ENCODE measurements around the gene SLC2A4. TPM values are rescaled to one million over a fixed set of nuclear protein-coding genes. Genes with fewer than 3 reads are reported as not detected.

Gene SLC2A4
- total RNA-seq, 1 experiment from 2014 or later: 0.19 TPM

DNA sequence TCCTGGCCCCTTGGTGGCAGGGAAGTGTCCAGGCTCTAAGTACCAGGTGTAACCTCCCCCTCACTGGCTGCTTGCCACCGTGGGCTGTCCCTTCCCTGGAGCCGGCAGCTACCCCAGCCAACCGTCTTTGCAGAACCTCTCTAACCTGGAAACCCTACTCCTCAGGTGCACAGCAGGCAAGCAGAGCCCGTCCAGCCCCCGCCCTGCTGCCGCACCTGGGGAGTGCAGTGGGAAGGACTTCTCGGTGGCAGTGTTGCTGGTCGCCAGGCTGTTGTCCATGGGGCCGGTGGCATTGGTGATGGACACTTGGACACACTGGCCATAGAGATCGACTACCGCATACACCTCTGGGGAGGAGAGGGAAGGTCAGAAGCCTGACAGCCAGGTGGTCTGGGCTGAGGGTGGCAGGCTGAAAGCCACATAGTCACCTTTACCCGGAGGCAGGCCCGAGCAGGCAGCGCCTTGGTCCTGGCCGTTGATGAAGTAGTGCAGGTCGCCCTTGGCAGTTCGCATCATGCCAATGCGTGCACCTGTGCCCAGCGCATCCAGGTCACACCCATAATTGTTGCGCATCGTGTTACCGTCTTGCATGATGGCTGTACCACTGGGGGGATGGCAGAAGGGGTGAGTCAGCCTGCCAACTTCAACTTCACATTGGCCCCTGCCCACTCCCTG is 41.1 kb downstream of the SLC2A4 start:
- H3K4me3 Mint-ChIP-seq (ENCODE audit: low read depth, unreplicated experiment): no peak overlapping the region
- H3K4me1 Mint-ChIP-seq (ENCODE audit: low read depth, unreplicated experiment): peaks cover under 1% of the 10 kb centered on the region
- intact Hi-C loops (cut with micrococcal nuclease; ENCODE audit: unreplicated experiment): no loop called here
- H3K27ac Mint-ChIP-seq (ENCODE audit: unreplicated experiment): no peak overlapping the region
- H3K9me3 Mint-ChIP-seq (ENCODE audit: low read depth, unreplicated experiment): no peaks in the 10 kb centered on the region
- no peak for DNase-seq
- peaks cover 26% of the 10 kb centered on the region for H3K36me3 Mint-ChIP-seq (ENCODE audit: insufficient read depth, unreplicated experiment)
- no peaks in the 10 kb centered on the region for H3K27me3 Mint-ChIP-seq (ENCODE audit: unreplicated experiment)
- BruUV-seq (replicated peaks): no TSS peak
- TF ChIP-seq, protein P1, sequence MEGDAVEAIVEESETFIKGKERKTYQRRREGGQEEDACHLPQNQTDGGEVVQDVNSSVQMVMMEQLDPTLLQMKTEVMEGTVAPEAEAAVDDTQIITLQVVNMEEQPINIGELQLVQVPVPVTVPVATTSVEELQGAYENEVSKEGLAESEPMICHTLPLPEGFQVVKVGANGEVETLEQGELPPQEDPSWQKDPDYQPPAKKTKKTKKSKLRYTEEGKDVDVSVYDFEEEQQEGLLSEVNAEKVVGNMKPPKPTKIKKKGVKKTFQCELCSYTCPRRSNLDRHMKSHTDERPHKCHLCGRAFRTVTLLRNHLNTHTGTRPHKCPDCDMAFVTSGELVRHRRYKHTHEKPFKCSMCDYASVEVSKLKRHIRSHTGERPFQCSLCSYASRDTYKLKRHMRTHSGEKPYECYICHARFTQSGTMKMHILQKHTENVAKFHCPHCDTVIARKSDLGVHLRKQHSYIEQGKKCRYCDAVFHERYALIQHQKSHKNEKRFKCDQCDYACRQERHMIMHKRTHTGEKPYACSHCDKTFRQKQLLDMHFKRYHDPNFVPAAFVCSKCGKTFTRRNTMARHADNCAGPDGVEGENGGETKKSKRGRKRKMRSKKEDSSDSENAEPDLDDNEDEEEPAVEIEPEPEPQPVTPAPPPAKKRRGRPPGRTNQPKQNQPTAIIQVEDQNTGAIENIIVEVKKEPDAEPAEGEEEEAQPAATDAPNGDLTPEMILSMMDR (IDR thresholded peaks at IDR 0.05; ENCODE audit: unreplicated experiment): no peak
- CTCF ChIA-PET: no interaction called here

DNA sequence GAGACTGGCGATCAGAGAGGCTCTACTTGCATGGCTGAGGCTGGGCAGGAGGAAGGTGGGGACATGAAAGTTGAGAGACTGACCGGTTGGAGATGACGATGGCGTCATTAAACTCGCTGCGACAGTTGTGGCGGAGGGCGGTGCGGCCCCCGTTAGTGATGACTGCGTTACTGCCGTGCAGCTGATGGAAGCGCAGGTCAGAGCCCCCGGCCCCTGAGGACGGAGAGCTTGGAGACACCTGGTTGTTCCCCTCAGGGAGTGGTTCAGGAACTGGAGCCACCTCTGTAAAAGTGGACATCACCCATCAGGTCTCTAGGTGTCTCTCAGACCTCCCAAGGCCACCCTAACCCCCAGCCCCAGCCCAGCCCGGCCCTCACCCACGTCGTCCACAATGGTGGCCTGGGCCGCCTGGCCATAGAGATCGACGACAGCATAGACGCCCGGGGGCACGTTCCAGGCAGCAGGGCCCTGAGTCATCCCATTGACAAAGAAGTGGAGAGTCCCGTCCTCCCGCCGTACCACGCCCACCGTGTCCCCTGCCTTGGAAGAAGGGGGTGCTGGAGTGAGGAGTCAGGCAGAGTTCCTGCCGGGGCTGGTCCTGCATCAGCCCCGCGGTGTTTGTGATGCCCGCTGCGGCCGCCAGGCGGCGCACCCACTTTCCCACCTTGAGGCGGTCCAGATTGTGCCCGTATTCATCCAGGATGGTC is 42.4 kb downstream of the SLC2A4 start:
- TF ChIP-seq, protein P1 (IDR thresholded peaks at IDR 0.05; ENCODE audit: unreplicated experiment): no peak
- H3K27ac Mint-ChIP-seq (ENCODE audit: unreplicated experiment): no peak overlapping the region
- H3K9me3 Mint-ChIP-seq (ENCODE audit: low read depth, unreplicated experiment): no peaks in the 10 kb centered on the region
- BruUV-seq (replicated peaks): no TSS peak
- DNase-seq: no peak
- H3K4me3 Mint-ChIP-seq (ENCODE audit: low read depth, unreplicated experiment): no peak overlapping the region
- H3K36me3 Mint-ChIP-seq (ENCODE audit: insufficient read depth, unreplicated experiment): peaks cover 28% of the 10 kb centered on the region
- CTCF ChIA-PET: no interaction called here
- intact Hi-C loops (cut with micrococcal nuclease; ENCODE audit: unreplicated experiment): no loop called here
- peaks cover 13% of the 10 kb centered on the region for H3K4me1 Mint-ChIP-seq (ENCODE audit: low read depth, unreplicated experiment)
- no peaks in the 10 kb centered on the region for H3K27me3 Mint-ChIP-seq (ENCODE audit: unreplicated experiment)

DNA sequence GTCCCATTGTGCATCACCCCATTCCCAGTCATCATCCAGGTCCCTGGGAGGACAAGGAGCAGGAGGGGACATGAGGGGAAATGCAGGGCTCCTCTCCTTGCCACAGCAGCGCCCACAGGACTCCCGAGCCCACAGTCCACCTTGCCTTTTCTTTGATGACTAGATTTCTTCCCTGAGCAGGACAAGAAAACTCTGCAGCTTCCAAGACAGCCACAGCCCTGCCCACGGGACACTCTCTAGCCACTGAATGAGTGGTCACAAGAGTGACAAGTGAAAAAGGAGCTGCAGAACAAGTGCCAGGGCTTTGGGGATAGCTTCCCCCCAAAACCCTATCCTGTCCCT is 42.9 kb downstream of the SLC2A4 start:
- CTCF ChIA-PET: no interaction called here
- no peaks in the 10 kb centered on the region for H3K9me3 Mint-ChIP-seq (ENCODE audit: low read depth, unreplicated experiment)
- TF ChIP-seq, protein P1 (IDR thresholded peaks at IDR 0.05; ENCODE audit: unreplicated experiment): no peak
- no peak overlapping the region for H3K27ac Mint-ChIP-seq (ENCODE audit: unreplicated experiment)
- peaks cover 32% of the 10 kb centered on the region for H3K36me3 Mint-ChIP-seq (ENCODE audit: insufficient read depth, unreplicated experiment)
- intact Hi-C loops (cut with micrococcal nuclease; ENCODE audit: unreplicated experiment): no loop called here
- H3K4me1 Mint-ChIP-seq (ENCODE audit: low read depth, unreplicated experiment): peaks cover 16% of the 10 kb centered on the region
- no peak overlapping the region for H3K4me3 Mint-ChIP-seq (ENCODE audit: low read depth, unreplicated experiment)
- no TSS peak for BruUV-seq (replicated peaks)
- DNase-seq: no peak
- H3K27me3 Mint-ChIP-seq (ENCODE audit: unreplicated experiment): no peaks in the 10 kb centered on the region

DNA sequence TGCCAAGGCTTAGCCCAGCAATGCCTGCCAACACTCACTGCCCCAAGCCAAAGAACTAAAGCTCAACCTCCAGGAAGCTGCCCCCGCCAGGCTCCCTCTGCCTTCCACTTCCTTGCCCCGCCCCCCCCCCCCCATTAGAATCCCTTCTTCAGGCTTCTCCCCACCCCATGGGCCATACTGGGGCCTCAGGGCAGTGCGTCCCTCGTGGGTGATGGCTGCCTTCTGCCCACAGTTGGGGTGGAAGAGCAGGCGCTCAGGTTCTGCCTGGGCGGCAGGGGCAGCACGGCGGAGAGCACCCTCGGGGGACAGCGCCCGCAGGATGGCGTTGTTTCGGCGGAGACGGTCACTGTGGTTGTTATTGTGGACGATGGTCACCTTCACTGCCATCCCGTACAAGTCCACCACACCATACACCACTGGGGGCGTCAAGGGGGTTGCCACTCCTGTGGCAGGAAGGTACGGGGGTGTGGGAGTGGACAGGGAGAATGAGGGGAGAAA is 43.6 kb downstream of the SLC2A4 start:
- TF ChIP-seq, protein P1 (IDR thresholded peaks at IDR 0.05; ENCODE audit: unreplicated experiment): no peak
- DNase-seq: no peak
- no peaks in the 10 kb centered on the region for H3K9me3 Mint-ChIP-seq (ENCODE audit: low read depth, unreplicated experiment)
- peaks cover 37% of the 10 kb centered on the region for H3K36me3 Mint-ChIP-seq (ENCODE audit: insufficient read depth, unreplicated experiment)
- H3K4me1 Mint-ChIP-seq (ENCODE audit: low read depth, unreplicated experiment): peaks cover 16% of the 10 kb centered on the region
- CTCF ChIA-PET: no interaction called here
- intact Hi-C loops (cut with micrococcal nuclease; ENCODE audit: unreplicated experiment): no loop called here
- BruUV-seq (replicated peaks): no TSS peak
- H3K27ac Mint-ChIP-seq (ENCODE audit: unreplicated experiment): no peak overlapping the region
- H3K4me3 Mint-ChIP-seq (ENCODE audit: low read depth, unreplicated experiment): no peak overlapping the region
- no peaks in the 10 kb centered on the region for H3K27me3 Mint-ChIP-seq (ENCODE audit: unreplicated experiment)

Data from Calu3 (cell line).